Mesenchymal stem cell (in vitro differentiated cells and primary cell): ENCODE results near the gene TTLL12.

ENCODE experiments used
- DNase-seq: peaks from one replicate; pipeline ENCODE4 v3.0.0-alpha.2; 2013
- H2AFZ ChIP-seq: one replicate; pipeline ENCODE4 v1.6.1; 2013; ENCODE audit warnings: low read depth, mild to moderate bottlenecking, control low read depth, inconsistent platforms, low read length, moderate library complexity
- H2AK5ac ChIP-seq: 2 replicates; pipeline ENCODE4 v1.6.1; 2013; ENCODE audit warnings: low read length, moderate library complexity, mild to moderate bottlenecking, inconsistent platforms; ENCODE audit not compliant: severe bottlenecking
- H2BK120ac ChIP-seq: one replicate; pipeline ENCODE4 v1.6.1; 2013; ENCODE audit warnings: low read depth, mild to moderate bottlenecking, inconsistent platforms, low read length, moderate library complexity
- H2BK12ac ChIP-seq, 2 experiments: one replicate each; pipeline ENCODE4 v1.6.1; 2013; ENCODE audit warnings: inconsistent platforms in 2 of 2, low read length in 2 of 2, mild to moderate bottlenecking in 2 of 2, moderate library complexity in 2 of 2, control low read depth in 1 of 2
- H2BK15ac ChIP-seq: one replicate; pipeline ENCODE4 v1.6.1; 2013; ENCODE audit warnings: mild to moderate bottlenecking, low read depth, inconsistent platforms; ENCODE audit not compliant: poor library complexity, severe bottlenecking
- H2BK5ac ChIP-seq: 2 replicates; pipeline ENCODE4 v1.6.1; 2013; ENCODE audit warnings: low read depth, mild to moderate bottlenecking, low read length, control low read depth, inconsistent platforms; ENCODE audit not compliant: poor library complexity, severe bottlenecking
- H3K14ac ChIP-seq, 2 experiments: one replicate each; pipeline ENCODE4 v1.6.1; 2013; ENCODE audit warnings: inconsistent platforms in 2 of 2, low read length in 2 of 2, control low read depth in 1 of 2, mild to moderate bottlenecking in 1 of 2, moderate library complexity in 1 of 2
- H3K18ac ChIP-seq, 2 experiments: one replicate each; pipeline ENCODE4 v1.6.1; 2013; ENCODE audit warnings: inconsistent platforms in 2 of 2, low read length in 2 of 2, control low read depth in 1 of 2, low read depth in 1 of 2, mild to moderate bottlenecking in 1 of 2
- H3K23ac ChIP-seq, 2 experiments: one replicate each; pipeline ENCODE4 v1.6.1; 2013; ENCODE audit warnings: inconsistent platforms in 2 of 2, low read length in 2 of 2, mild to moderate bottlenecking in 2 of 2, moderate library complexity in 2 of 2, control low read depth in 1 of 2
- H3K27ac ChIP-seq: 2 replicates; pipeline ENCODE4 v1.5.1; 2013; ENCODE audit warnings: mild to moderate bottlenecking, moderate library complexity, low read length, control low read depth, inconsistent platforms; ENCODE audit not compliant: poor library complexity, severe bottlenecking
- H3K27me3 ChIP-seq, 2 experiments: 2 replicates each; pipeline versions ENCODE4 v1.6.1 to v1.7.0; 2013; ENCODE audit warnings: low read length in 2 of 2, mild to moderate bottlenecking in 2 of 2, moderate library complexity in 2 of 2, control low read depth in 1 of 2, inconsistent platforms in 1 of 2; ENCODE audit not compliant: control insufficient read depth in 1 of 2, insufficient read depth in 1 of 2
- H3K36me3 ChIP-seq, 2 experiments: 2 replicates each; pipeline versions ENCODE4 v1.6.1 to v1.7.0; 2013; ENCODE audit warnings: low read length in 2 of 2, control low read depth in 1 of 2, inconsistent platforms in 1 of 2, low read depth in 1 of 2, mild to moderate bottlenecking in 1 of 2; ENCODE audit not compliant: insufficient read depth in 2 of 2, control insufficient read depth in 1 of 2
- H3K4ac ChIP-seq, 2 experiments: one replicate each; pipeline ENCODE4 v1.6.1; 2013; ENCODE audit warnings: inconsistent platforms in 2 of 2, low read length in 2 of 2, mild to moderate bottlenecking in 2 of 2, moderate library complexity in 2 of 2, control low read depth in 1 of 2, low read depth in 1 of 2
- H3K4me1 ChIP-seq: 2 replicates; pipeline ENCODE4 v1.6.1; 2013; ENCODE audit warnings: low read depth, low read length, control low read depth; ENCODE audit not compliant: control insufficient read depth, insufficient read depth
- H3K4me2 ChIP-seq: 2 replicates; pipeline ENCODE4 v1.6.1; 2013; ENCODE audit warnings: low read length, mild to moderate bottlenecking, inconsistent platforms; ENCODE audit not compliant: poor library complexity, severe bottlenecking
- H3K4me3 ChIP-seq, 2 experiments: 2 replicates each; pipeline versions ENCODE4 v1.5.1 to v1.7.0; 2013; ENCODE audit warnings: low read length in 2 of 2, mild to moderate bottlenecking in 2 of 2, control low read depth in 1 of 2, low read depth in 1 of 2; ENCODE audit not compliant: insufficient read depth in 1 of 2
- H3K79me1 ChIP-seq: replicated peaks from 2 replicates; pipeline ENCODE4 v1.6.1; 2013; ENCODE audit warnings: mild to moderate bottlenecking, control low read depth, low read length, inconsistent platforms; ENCODE audit not compliant: poor library complexity, severe bottlenecking
- H3K9ac ChIP-seq: 2 replicates; pipeline ENCODE4 v1.7.0; 2013; ENCODE audit warnings: mild to moderate bottlenecking, low read length, moderate library complexity
- H3K9me3 ChIP-seq: 2 replicates; pipeline ENCODE4 v1.7.0; 2013; ENCODE audit warnings: mild to moderate bottlenecking, low read length; ENCODE audit not compliant: control insufficient read depth
- H4K8ac ChIP-seq: one replicate; pipeline ENCODE4 v1.6.1; 2013; ENCODE audit warnings: inconsistent platforms, mild to moderate bottlenecking, low read length, moderate library complexity
- H4K91ac ChIP-seq: one replicate; pipeline ENCODE4 v1.6.1; 2013; ENCODE audit warnings: mild to moderate bottlenecking, low read length, inconsistent platforms
- WGBS: methylation state at CpG from one replicate; pipeline ENCODE4 v1.1.7; 2013; ENCODE audit warnings: mixed read lengths; 5-methylcytosine and 5-hydroxymethylcytosine counted together

TTLL12 gene

DNA sequence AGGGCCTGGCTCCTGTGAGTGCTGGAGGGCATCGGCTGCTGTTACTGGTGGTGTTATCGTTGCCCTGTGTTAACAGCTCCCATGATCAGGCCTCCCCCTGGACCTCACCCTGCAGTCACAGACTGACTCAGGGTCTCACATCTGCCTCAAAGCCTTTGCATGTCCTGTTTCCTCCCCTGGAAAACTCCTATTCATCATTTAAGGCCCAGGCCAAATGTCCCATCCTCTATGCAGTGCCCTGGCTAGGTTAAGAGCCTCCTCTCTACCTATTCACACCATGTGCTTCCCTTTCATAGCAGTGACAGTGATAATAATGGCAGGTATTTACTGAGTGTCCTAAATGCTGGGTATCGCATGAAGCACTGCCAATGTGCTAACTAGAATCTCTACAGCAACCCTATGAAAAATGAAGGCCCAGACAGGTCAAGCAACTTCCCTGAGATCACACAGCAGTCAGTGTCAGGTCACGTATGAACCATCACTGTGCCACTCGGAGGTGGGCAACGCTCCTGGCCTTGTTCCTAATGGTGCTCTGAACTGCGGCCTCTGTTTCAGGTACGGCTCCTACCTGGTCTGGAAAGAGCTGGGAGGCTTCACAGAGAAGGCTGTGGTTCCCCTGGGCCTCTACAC, 26.3 kb downstream of the TTLL12 start:
- Histone ChIP-seq H3K27me3 (no peaks in the 10 kb centered on the region), H3K4me1 (peaks cover 22% of the 10 kb centered on the region), H3K14ac (no peak overlapping the region), H2BK5ac (no peak overlapping the region), H3K4ac (no peak overlapping the region), H2BK12ac (no peak overlapping the region), H3K79me1 (peaks cover 29% of the 10 kb centered on the region), H3K27ac (no peak overlapping the region), H4K8ac (no peak overlapping the region), H4K91ac (no peak overlapping the region), H2AFZ (no peak overlapping the region), H2BK120ac (no peak overlapping the region), H3K9me3 (no peaks in the 10 kb centered on the region), H2AK5ac (no peak overlapping the region), H3K4me2 (no peak overlapping the region), H3K23ac (no peak overlapping the region), H3K36me3 (peaks cover 38 to 82% of the 10 kb centered on the region in 2 experiments), H2BK15ac (no peak overlapping the region), H3K18ac (no peak overlapping the region), H3K9ac (no peak overlapping the region), H3K4me3 (no peak overlapping the region)
- no peak for DNase-seq
- WGBS = 96% methylated on average over 8 of the region's 8 CpGs

DNA sequence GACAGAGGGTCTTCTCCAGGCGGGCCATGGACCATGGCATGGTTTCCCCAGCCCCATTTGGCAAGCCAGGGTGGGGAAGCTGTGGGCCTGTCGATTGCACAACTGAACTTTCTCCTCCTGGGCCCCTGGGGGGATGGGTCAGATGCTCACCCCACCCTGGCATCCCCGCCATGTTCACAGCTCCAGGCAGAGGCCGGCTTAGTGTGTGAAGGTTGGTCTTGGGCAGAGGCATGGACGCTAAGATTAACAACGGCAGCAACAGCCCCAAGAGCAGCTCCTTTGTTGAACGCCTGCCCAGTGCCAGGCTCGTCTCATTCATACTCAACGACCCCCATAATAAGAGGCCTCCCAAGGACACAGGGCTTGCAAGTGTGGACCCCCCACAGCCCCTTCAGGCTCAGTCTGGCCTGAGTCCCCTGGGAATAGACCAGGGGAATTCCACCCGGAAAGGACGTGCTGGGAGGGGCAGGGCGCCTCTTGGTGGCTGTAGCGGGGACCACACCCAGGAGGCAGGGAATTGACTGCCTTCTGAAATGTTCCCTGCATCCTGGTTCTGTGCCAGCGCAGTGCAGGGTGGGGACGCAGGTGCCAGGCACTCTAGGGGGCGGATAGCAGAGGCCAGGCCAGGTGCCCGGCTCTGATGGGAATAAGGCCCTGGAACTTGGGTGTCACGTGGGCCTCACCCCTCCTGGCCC, 27.3 kb downstream of the TTLL12 start:
- 85% methylated on average over 18 of the region's 18 CpGs for WGBS
- Histone ChIP-seq H3K4ac (no peak overlapping the region), H3K4me2 (no peak overlapping the region), H3K27me3 (no peaks in the 10 kb centered on the region), H3K14ac (no peak overlapping the region), H2AK5ac (no peak overlapping the region), H3K36me3 (peaks cover 42 to 86% of the 10 kb centered on the region in 2 experiments), H2BK120ac (no peak overlapping the region), H3K79me1 (peaks cover 34% of the 10 kb centered on the region), H2BK5ac (no peak overlapping the region), H3K9ac (no peak overlapping the region), H2BK12ac (no peak overlapping the region), H3K23ac (no peak overlapping the region), H4K91ac (no peak overlapping the region), H3K27ac (no peak overlapping the region), H3K9me3 (no peaks in the 10 kb centered on the region), H4K8ac (no peak overlapping the region), H3K4me3 (no peak overlapping the region), H3K18ac (no peak overlapping the region), H2BK15ac (no peak overlapping the region), H2AFZ (no peak overlapping the region), H3K4me1 (peaks cover 32% of the 10 kb centered on the region)
- DNase-seq = peak; percentile 31

DNA sequence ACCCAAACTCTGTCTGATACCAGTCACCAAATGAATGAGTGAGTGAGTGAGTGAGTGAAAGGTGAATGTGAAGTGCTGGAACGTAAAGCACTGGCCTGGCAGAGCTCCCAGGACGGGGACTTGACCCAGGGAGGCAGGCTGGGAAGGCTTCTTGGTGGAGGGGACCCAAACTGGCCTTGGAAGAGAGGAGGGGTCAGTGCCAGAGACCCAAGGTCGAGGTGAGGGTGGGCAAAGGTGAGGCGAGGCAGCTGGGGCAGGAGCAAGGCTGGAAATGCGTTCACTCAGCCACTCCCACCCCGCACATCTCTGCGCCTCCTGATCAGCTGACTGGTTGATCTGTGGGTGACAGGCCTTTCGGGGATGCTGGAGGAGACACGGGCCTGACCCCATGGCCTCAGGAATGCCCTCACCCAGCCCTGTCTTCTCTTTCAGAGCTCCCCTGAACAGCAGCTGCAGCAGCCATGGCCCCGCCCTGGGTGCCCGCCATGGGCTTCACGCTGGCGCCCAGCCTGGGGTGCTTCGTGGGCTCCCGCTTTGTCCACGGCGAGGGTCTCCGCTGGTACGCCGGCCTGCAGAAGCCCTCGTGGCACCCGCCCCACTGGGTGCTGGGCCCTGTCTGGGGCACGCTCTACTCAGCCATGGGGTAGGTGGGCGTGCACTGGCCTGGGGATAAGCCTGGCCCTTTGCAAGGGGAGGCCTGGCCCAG, 28.0 kb downstream of the TTLL12 start:
- Histone ChIP-seq H2BK12ac (no peak overlapping the region), H3K14ac (no peak overlapping the region), H4K91ac (no peak overlapping the region)

DNA sequence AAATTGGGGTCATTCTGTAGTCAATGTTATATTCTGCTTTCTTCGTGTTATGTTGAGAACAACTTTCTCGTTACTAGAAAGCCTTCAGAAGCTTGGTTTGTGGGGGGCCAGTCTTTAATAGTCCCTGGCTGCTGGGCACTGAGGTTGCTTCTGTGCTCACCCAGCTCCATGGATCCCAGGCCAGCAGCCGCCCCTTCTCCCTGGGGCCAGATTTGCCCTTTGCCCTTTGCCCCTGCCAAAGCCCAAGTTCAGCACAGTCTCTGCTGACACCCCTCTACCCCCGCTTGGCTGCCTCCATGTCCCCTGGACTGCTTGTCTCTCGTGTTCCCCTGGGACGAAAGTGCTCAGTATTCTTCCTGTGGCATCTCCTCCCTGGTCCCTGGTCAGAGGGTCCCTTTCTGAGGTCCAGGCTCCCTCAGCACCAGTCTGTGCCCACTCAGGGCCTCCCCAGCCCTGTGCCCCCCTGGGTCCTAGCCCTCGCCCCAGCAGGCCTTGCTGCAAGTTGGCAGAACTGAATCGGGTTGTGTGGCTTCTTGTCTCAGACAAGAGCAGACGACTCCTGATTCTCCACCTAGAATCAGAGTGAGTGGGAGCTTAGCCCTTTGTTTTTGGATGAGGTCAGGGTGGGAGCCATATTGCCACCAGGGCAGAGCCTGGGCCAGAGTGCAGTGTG, 28.9 kb downstream of the TTLL12 start:
- Histone ChIP-seq H3K27ac (no peak overlapping the region), H2BK120ac (no peak overlapping the region)
- WGBS = 87% methylated on average over 9 of the region's 9 CpGs

More for the DNA sequence above, 28.0 kb downstream of the TTLL12 start:
- Histone ChIP-seq H3K27me3 (no peaks in the 10 kb centered on the region), H3K4me1 (peaks cover 33% of the 10 kb centered on the region), H3K79me1 (peaks cover 35% of the 10 kb centered on the region), H3K9me3 (no peaks in the 10 kb centered on the region), H2AK5ac (no peak overlapping the region), H3K4me3 (no peak overlapping the region), H3K36me3 (peaks cover 42 to 82% of the 10 kb centered on the region in 2 experiments), H2BK15ac (no peak overlapping the region), H4K8ac (no peak overlapping the region), H2BK5ac (no peak overlapping the region), H2AFZ (no peak overlapping the region), H3K18ac (no peak overlapping the region), H3K4me2 (no peak overlapping the region), H3K27ac (no peak overlapping the region), H3K4ac (no peak overlapping the region), H3K9ac (no peak overlapping the region), H3K23ac (no peak overlapping the region), H2BK120ac (no peak overlapping the region)
- no peak for DNase-seq
- WGBS = 98% methylated on average over 24 of the region's 24 CpGs

More for the DNA sequence above, 28.9 kb downstream of the TTLL12 start:
- no peak overlapping the region for H3K9ac ChIP-seq
- peaks cover 41 to 73% of the 10 kb centered on the region in 2 experiments for H3K36me3 ChIP-seq
- peak overlapping the region; percentile 1 for H4K8ac ChIP-seq
- no peak overlapping the region for H4K91ac ChIP-seq
- no peak overlapping the region for H2AK5ac ChIP-seq
- H2AFZ ChIP-seq = no peak overlapping the region
- H2BK15ac ChIP-seq = no peak overlapping the region
- H3K79me1 ChIP-seq = peaks cover 35% of the 10 kb centered on the region
- DNase-seq = no peak
- no peak overlapping the region for H3K18ac ChIP-seq
- H3K4me3 ChIP-seq = no peak overlapping the region
- H2BK5ac ChIP-seq = no peak overlapping the region
- no peak overlapping the region for H3K23ac ChIP-seq
- no peak overlapping the region for H3K4ac ChIP-seq
- no peaks in the 10 kb centered on the region for H3K27me3 ChIP-seq
- no peak overlapping the region for H3K14ac ChIP-seq
- no peak overlapping the region for H3K4me2 ChIP-seq
- peaks cover 33% of the 10 kb centered on the region for H3K4me1 ChIP-seq
- no peak overlapping the region for H2BK12ac ChIP-seq
- H3K9me3 ChIP-seq = no peaks in the 10 kb centered on the region
